ENCODE data around the gene PIPOX.

GRCh38 chr17:28993645-28994426 lies 49.1 kb upstream of the PIPOX start:
- TF ChIP-seq CTCF (IDR thresholded peaks at IDR 0.05) (no peak), POLR2A (IDR thresholded peaks at IDR 0.05) (no peak)
